Raji (cell line): ENCODE results near the gene ACAP2.
A peak's percentile ranks its signal among the peaks of the same experiment; 100 is the strongest.

ENCODE experiments used
- POLR2A ChIP-seq: IDR thresholded peaks from 2 replicates; pipeline ENCODE4 v1.6.1; 2011; ENCODE audit warnings: low read depth, low read length, control low read depth; ENCODE audit not compliant: insufficient read depth

Gene ACAP2

GRCh38 chr3:195282961-195283360, 159.9 kb downstream of the ACAP2 start:
- TF ChIP-seq POLR2A: no peak

- TF ChIP-seq POLR2A: no peak
Measured at GRCh38 chr3:195274259-195274966, 168.4 kb downstream of the ACAP2 start.

- TF ChIP-seq POLR2A: peak; percentile 1; the same call in 1 of the 2 replicates
Measured at GRCh38 chr3:195271410-195272243, 171.2 kb downstream of the ACAP2 start.

GRCh38 chr3:195270817-195271409, 171.9 kb downstream of the ACAP2 start, which contains the start of gene XXYLT1:
Gene XXYLT1 (minus strand): TSS chr3:195271159. CDS start chr3:195271058, 101 bp downstream.
- TF ChIP-seq POLR2A: peak; percentile 78

GRCh38 chr3:195270079-195270816, 172.6 kb downstream of the ACAP2 start:
- TF ChIP-seq POLR2A: no peak

- TF ChIP-seq POLR2A: no peak
Measured at GRCh38 chr3:195269375-195270078, 173.3 kb downstream of the ACAP2 start.

GRCh38 chr3:195268576-195269309, 174.1 kb downstream of the ACAP2 start:
- no peak for TF ChIP-seq POLR2A

- no peak for TF ChIP-seq POLR2A
Measured at GRCh38 chr3:195267096-195267495, 175.7 kb downstream of the ACAP2 start.

- TF ChIP-seq POLR2A: no peak
Measured at GRCh38 chr3:195266428-195266827, 176.4 kb downstream of the ACAP2 start.

- no peak for TF ChIP-seq POLR2A
Measured at GRCh38 chr3:195265363-195265976, 177.3 kb downstream of the ACAP2 start.

GRCh38 chr3:195263925-195264600, 178.8 kb downstream of the ACAP2 start:
- TF ChIP-seq POLR2A: no peak

- no peak for TF ChIP-seq POLR2A
Measured at GRCh38 chr3:195263193-195263924, 179.5 kb downstream of the ACAP2 start.
